ENCODE data around the gene CCDC136.

CCDC136 gene

GRCh38 chr7:128848289-128849155, 56.8 kb downstream of the CCDC136 start:
- no peak for ATAC-seq
- TF ChIP-seq OSR1 (CRISPR knock-in tag; IDR thresholded peaks at IDR 0.05) (no peak), ZNF8 (CRISPR knock-in tag; IDR thresholded peaks at IDR 0.05) (no peak), TSHZ2 (CRISPR knock-in tag; IDR thresholded peaks at IDR 0.05) (no peak), POU6F1 (CRISPR knock-in tag; IDR thresholded peaks at IDR 0.05; ENCODE audit: borderline replicate concordance, low read depth) (no peak)

GRCh38 chr7:128849156-128849515, 57.4 kb downstream of the CCDC136 start:
- no peak for ATAC-seq

GRCh38 chr7:128849804-128850490, 58.2 kb downstream of the CCDC136 start:
- no peak for TF ChIP-seq ISL1 (CRISPR knock-in tag; IDR thresholded peaks at IDR 0.05)
- no peak for TF ChIP-seq TSHZ2 (CRISPR knock-in tag; IDR thresholded peaks at IDR 0.05)
- TF ChIP-seq TOX (CRISPR knock-in tag; IDR thresholded peaks at IDR 0.05; ENCODE audit: borderline replicate concordance), result no peak
- TF ChIP-seq PPARA (CRISPR knock-in tag; IDR thresholded peaks at IDR 0.05; ENCODE audit: borderline replicate concordance), result no peak
- no peak for TF ChIP-seq SNAI2 (CRISPR knock-in tag; IDR thresholded peaks at IDR 0.05)
- TF ChIP-seq ZFP3 (CRISPR knock-in tag; IDR thresholded peaks at IDR 0.05), result no peak
- no peak for TF ChIP-seq RARB (CRISPR knock-in tag; IDR thresholded peaks at IDR 0.05)
- no peak for TF ChIP-seq ZNF8 (CRISPR knock-in tag; IDR thresholded peaks at IDR 0.05)
- TF ChIP-seq CSDC2 (CRISPR knock-in tag; IDR thresholded peaks at IDR 0.05), result no peak
- no peak for TF ChIP-seq OSR1 (CRISPR knock-in tag; IDR thresholded peaks at IDR 0.05)
- TF ChIP-seq ZNF70 (CRISPR knock-in tag; IDR thresholded peaks at IDR 0.05), result no peak
- no peak for TF ChIP-seq ARNTL (CRISPR knock-in tag; IDR thresholded peaks at IDR 0.05; ENCODE audit: borderline replicate concordance, low read depth)
- no peak for ATAC-seq

More at GRCh38 chr7:128849156-128849515, 57.4 kb downstream of the CCDC136 start:
- TF ChIP-seq ZNF8 (CRISPR knock-in tag; IDR thresholded peaks at IDR 0.05) (no peak), ZFP3 (CRISPR knock-in tag; IDR thresholded peaks at IDR 0.05) (no peak), SNAI2 (CRISPR knock-in tag; IDR thresholded peaks at IDR 0.05) (no peak)

GRCh38 chr7:128852537-128853254, 60.9 kb downstream of the CCDC136 start:
- no peak for ATAC-seq
- TF ChIP-seq TOX (CRISPR knock-in tag; IDR thresholded peaks at IDR 0.05; ENCODE audit: borderline replicate concordance) (no peak), ARNTL (CRISPR knock-in tag; IDR thresholded peaks at IDR 0.05; ENCODE audit: borderline replicate concordance, low read depth) (no peak), ZNF8 (CRISPR knock-in tag; IDR thresholded peaks at IDR 0.05) (no peak), BACH2 (CRISPR knock-in tag; IDR thresholded peaks at IDR 0.05; ENCODE audit: borderline replicate concordance) (no peak), ISL1 (CRISPR knock-in tag; IDR thresholded peaks at IDR 0.05) (no peak), CSDC2 (CRISPR knock-in tag; IDR thresholded peaks at IDR 0.05) (no peak), ESRRG (CRISPR knock-in tag; IDR thresholded peaks at IDR 0.05) (no peak), PPARA (CRISPR knock-in tag; IDR thresholded peaks at IDR 0.05; ENCODE audit: borderline replicate concordance) (no peak), CREB5 (CRISPR knock-in tag; IDR thresholded peaks at IDR 0.05; ENCODE audit: low read depth) (no peak), GLIS3 (CRISPR knock-in tag; IDR thresholded peaks at IDR 0.05) (no peak), TSHZ2 (CRISPR knock-in tag; IDR thresholded peaks at IDR 0.05) (no peak), POU6F1 (CRISPR knock-in tag; IDR thresholded peaks at IDR 0.05; ENCODE audit: borderline replicate concordance, low read depth) (no peak)

Data from SK-N-SH treated with all-trans-retinoic acid at 6 μM for 48 hours (cell line).